Activated CD8-positive, alpha-beta memory T cell treated with anti-CD3 and anti-CD28 coated beads for 24 hours (primary cell): ENCODE measurements around the gene SYNGR3.
"Not testable (repeated sequence)": the region's sequence is repeated elsewhere in the genome, so short reads cannot be mapped to it uniquely, and the experiment has no call there.

Experiments
- DNase-seq: peaks from one replicate; pipeline ENCODE4 v3.0.0-alpha.2; 2020

The SYNGR3 gene

GRCh38 chr16:2011726-2012125 lies 22.0 kb downstream of the SYNGR3 start:
- DNase-seq, result not testable (repeated sequence)

GRCh38 chr16:2013527-2013926 lies 23.8 kb downstream of the SYNGR3 start:
- DNase-seq, result no peak

GRCh38 chr16:2015117-2015946 lies 25.6 kb downstream of the SYNGR3 start:
- DNase-seq, result no peak

GRCh38 chr16:2015947-2016208 lies 26.1 kb downstream of the SYNGR3 start:
- no peak for DNase-seq

GRCh38 chr16:2016407-2016922 lies 26.7 kb downstream of the SYNGR3 start:
- no peak for DNase-seq

GRCh38 chr16:2019518-2019920 lies 29.7 kb downstream of the SYNGR3 start, which contains the start of gene NPW:
Gene NPW (plus strand): TSS chr16:2019785.
- DNase-seq, result peak; percentile 78

- no peak for DNase-seq
Observed at GRCh38 chr16:2019921-2020831, 30.4 kb downstream of the SYNGR3 start.

GRCh38 chr16:2022723-2023091 lies 32.9 kb downstream of the SYNGR3 start:
- no peak for DNase-seq

GRCh38 chr16:2023092-2024031 lies 33.6 kb downstream of the SYNGR3 start:
- peak; percentile 100 for DNase-seq

- no peak for DNase-seq
Observed at GRCh38 chr16:2024032-2024420, 34.3 kb downstream of the SYNGR3 start.

GRCh38 chr16:2025251-2025650 lies 35.5 kb downstream of the SYNGR3 start:
- DNase-seq, result no peak

- DNase-seq, result no peak
Observed at GRCh38 chr16:2025878-2026460, 36.2 kb downstream of the SYNGR3 start.

- no peak for DNase-seq
Observed at GRCh38 chr16:2026461-2027023, 36.8 kb downstream of the SYNGR3 start, which contains the start of gene NHERF2. Gene NHERF2 (plus strand): TSS chr16:2026902. CDS start chr16:2027006, 104 bp downstream.

- DNase-seq, result peak; percentile 72
Observed at GRCh38 chr16:2027024-2028010, 37.5 kb downstream of the SYNGR3 start.

- DNase-seq, result no peak
Observed at GRCh38 chr16:2028146-2028545, 38.4 kb downstream of the SYNGR3 start.

GRCh38 chr16:2028620-2029220 lies 39.0 kb downstream of the SYNGR3 start:
- DNase-seq, result no peak

- DNase-seq, result no peak
Observed at GRCh38 chr16:2029350-2029749, 39.6 kb downstream of the SYNGR3 start.

- DNase-seq, result no peak
Observed at GRCh38 chr16:2030036-2030435, 40.3 kb downstream of the SYNGR3 start.

GRCh38 chr16:2031081-2031577 lies 41.4 kb downstream of the SYNGR3 start:
- DNase-seq, result no peak
